Measurements from ENCODE around the gene DYSF. TPM values are rescaled to one million over a fixed set of nuclear protein-coding genes. Genes with fewer than 3 reads are reported as not detected.

Gene DYSF
- total and polyA plus RNA-seq, 8 donors: 17.8 to 71.4 (median 21.6) TPM

DNA sequence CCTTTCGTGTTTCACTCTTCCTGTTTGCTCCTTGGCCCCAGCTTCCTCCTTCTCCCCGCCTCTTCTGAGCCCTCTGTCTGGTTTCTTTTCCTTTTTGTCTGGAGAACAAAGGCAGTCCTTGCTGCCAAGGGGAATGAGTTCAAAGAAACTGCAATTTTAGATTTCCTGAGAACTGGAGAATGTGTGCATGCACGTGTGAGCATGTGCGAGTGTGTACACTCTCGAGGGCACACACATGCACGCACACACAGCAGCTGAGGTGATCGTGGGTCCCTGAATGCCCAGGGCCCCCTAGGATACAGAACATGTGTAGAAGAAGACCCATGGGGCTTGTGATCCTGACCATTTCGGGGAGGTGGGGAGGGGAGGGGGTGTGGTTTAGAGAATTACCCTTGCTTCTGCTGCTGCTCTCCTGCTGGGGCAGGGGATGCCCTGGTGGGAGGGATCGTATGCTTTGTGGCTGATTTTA, 151.8 kb downstream of the DYSF start:
- ATAC-seq (no peak), DNase-seq (peak in 2 of 4 donors; percentile 13 to 15)
- H3K9me3 ChIP-seq: no peaks in the 10 kb centered on the region
- no peak overlapping the region for H3K4me3 ChIP-seq
- H3K36me3 ChIP-seq: peaks cover 0 to 69% of the 10 kb centered on the region in 2 donors
- intact Hi-C loops (cut with DNase I): no loop called here
- H3K27ac ChIP-seq: peak overlapping the region in 1 of 2 donors; percentile 58
- H3K27me3 ChIP-seq: no peaks in the 10 kb centered on the region
- TF ChIP-seq, protein P1, sequence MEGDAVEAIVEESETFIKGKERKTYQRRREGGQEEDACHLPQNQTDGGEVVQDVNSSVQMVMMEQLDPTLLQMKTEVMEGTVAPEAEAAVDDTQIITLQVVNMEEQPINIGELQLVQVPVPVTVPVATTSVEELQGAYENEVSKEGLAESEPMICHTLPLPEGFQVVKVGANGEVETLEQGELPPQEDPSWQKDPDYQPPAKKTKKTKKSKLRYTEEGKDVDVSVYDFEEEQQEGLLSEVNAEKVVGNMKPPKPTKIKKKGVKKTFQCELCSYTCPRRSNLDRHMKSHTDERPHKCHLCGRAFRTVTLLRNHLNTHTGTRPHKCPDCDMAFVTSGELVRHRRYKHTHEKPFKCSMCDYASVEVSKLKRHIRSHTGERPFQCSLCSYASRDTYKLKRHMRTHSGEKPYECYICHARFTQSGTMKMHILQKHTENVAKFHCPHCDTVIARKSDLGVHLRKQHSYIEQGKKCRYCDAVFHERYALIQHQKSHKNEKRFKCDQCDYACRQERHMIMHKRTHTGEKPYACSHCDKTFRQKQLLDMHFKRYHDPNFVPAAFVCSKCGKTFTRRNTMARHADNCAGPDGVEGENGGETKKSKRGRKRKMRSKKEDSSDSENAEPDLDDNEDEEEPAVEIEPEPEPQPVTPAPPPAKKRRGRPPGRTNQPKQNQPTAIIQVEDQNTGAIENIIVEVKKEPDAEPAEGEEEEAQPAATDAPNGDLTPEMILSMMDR (IDR thresholded peaks at IDR 0.05): no peak
- peaks cover 0 to 33% of the 10 kb centered on the region in 2 donors for H3K4me1 ChIP-seq

GRCh38 chr2:71605781-71606241, 152.4 kb downstream of the DYSF start:
- ATAC-seq: no peak
- Histone ChIP-seq H3K4me1 (peaks cover 0 to 33% of the 10 kb centered on the region in 2 donors), H3K4me3 (no peak overlapping the region), H3K27me3 (no peaks in the 10 kb centered on the region), H3K9me3 (no peaks in the 10 kb centered on the region), H3K27ac (no peak overlapping the region), H3K36me3 (peaks cover 0 to 67% of the 10 kb centered on the region in 2 donors)
- TF ChIP-seq, protein P1 (IDR thresholded peaks at IDR 0.05): no peak
- intact Hi-C loops (cut with DNase I): no loop called here
- DNase-seq: peak in 2 of 4 donors; percentile 27 to 31

GRCh38 chr2:71606244-71606643, 152.9 kb downstream of the DYSF start:
- Histone ChIP-seq H3K27me3 (no peaks in the 10 kb centered on the region), H3K36me3 (peaks cover 0 to 67% of the 10 kb centered on the region in 2 donors), H3K9me3 (no peaks in the 10 kb centered on the region), H3K4me1 (peaks cover 0 to 33% of the 10 kb centered on the region in 2 donors), H3K27ac (no peak overlapping the region), H3K4me3 (no peak overlapping the region)
- TF ChIP-seq, protein P1 (IDR thresholded peaks at IDR 0.05): no peak
- DNase-seq (peak in 2 of 4 donors; percentile 14 to 20), ATAC-seq (no peak)
- intact Hi-C loops (cut with DNase I): no loop called here

DNA sequence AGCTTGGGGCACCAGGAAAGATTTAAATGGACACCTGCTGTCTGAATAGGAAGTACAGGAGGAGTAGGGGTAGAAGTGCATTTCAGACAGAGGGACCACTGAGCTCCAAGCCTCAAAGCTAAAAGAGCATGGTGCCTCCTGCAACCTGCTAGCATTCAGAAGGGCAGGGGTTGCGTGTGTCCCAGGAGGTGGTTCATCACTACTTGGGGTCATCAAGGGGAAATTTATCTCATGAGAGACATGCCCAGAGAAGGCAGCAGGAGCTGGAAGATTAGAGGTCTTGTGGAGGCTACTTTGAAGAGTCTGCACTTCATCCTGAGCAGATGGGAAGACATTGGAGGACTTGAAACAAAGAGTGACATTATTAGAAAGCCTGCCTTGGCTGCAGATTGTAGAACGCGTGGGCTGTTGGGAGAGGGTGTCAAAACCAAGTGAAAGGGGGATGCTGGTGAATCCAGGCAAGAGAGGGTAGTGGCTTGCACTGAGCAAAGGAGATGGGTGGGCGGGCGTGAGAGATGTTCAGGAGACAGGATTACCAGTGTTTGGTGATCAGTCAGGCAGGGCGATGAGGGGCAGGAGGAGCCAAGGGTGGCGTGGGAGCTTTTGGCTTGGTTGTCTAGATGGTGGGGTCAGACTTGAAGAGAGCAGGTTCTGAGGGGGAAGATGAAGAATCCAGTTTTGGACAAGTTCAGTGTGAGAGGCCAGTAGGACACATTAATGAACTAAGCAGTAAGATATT, 154.0 kb downstream of the DYSF start:
- Histone ChIP-seq H3K27me3 (no peaks in the 10 kb centered on the region), H3K27ac (no peak overlapping the region), H3K4me1 (peaks cover 0 to 27% of the 10 kb centered on the region in 2 donors), H3K36me3 (peaks cover 0 to 66% of the 10 kb centered on the region in 2 donors), H3K4me3 (no peak overlapping the region), H3K9me3 (no peaks in the 10 kb centered on the region)
- TF ChIP-seq, protein P1 (IDR thresholded peaks at IDR 0.05): no peak
- intact Hi-C loops (cut with DNase I): no loop called here
- no peak for ATAC-seq
- peak in 2 of 4 donors; percentile 12 to 37 for DNase-seq

GRCh38 chr2:71608034-71608433, 154.7 kb downstream of the DYSF start:
- TF ChIP-seq, protein P1 (IDR thresholded peaks at IDR 0.05): no peak
- intact Hi-C loops (cut with DNase I): no loop called here
- ATAC-seq: no peak
- no peak overlapping the region for H3K4me3 ChIP-seq
- peaks cover 0 to 20% of the 10 kb centered on the region in 2 donors for H3K4me1 ChIP-seq
- H3K27ac ChIP-seq: no peak overlapping the region
- H3K9me3 ChIP-seq: no peaks in the 10 kb centered on the region
- H3K36me3 ChIP-seq: peaks cover 0 to 71% of the 10 kb centered on the region in 2 donors
- peak in 2 of 4 donors; percentile 18 to 24 for DNase-seq
- no peaks in the 10 kb centered on the region for H3K27me3 ChIP-seq

Measured in left lung (tissue), 10 donors.